GM12872 (cell line): ENCODE data around the gene ENTPD1.

Experiments used
- TF ChIP-seq, protein P1 (sequence below): IDR thresholded peaks from 3 replicates; pipeline ENCODE4 v1.5.1; 2011; ENCODE audit warnings: low read depth, mild to moderate bottlenecking, low read length, moderate library complexity; ENCODE audit not compliant: insufficient read depth

The ENTPD1 gene

GRCh38 chr10:95906677-95907455, 150.9 kb downstream of the ENTPD1 start:
- TF ChIP-seq, protein P1, sequence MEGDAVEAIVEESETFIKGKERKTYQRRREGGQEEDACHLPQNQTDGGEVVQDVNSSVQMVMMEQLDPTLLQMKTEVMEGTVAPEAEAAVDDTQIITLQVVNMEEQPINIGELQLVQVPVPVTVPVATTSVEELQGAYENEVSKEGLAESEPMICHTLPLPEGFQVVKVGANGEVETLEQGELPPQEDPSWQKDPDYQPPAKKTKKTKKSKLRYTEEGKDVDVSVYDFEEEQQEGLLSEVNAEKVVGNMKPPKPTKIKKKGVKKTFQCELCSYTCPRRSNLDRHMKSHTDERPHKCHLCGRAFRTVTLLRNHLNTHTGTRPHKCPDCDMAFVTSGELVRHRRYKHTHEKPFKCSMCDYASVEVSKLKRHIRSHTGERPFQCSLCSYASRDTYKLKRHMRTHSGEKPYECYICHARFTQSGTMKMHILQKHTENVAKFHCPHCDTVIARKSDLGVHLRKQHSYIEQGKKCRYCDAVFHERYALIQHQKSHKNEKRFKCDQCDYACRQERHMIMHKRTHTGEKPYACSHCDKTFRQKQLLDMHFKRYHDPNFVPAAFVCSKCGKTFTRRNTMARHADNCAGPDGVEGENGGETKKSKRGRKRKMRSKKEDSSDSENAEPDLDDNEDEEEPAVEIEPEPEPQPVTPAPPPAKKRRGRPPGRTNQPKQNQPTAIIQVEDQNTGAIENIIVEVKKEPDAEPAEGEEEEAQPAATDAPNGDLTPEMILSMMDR = peak; percentile 41; the same call in 2 of the 3 replicates

DNA sequence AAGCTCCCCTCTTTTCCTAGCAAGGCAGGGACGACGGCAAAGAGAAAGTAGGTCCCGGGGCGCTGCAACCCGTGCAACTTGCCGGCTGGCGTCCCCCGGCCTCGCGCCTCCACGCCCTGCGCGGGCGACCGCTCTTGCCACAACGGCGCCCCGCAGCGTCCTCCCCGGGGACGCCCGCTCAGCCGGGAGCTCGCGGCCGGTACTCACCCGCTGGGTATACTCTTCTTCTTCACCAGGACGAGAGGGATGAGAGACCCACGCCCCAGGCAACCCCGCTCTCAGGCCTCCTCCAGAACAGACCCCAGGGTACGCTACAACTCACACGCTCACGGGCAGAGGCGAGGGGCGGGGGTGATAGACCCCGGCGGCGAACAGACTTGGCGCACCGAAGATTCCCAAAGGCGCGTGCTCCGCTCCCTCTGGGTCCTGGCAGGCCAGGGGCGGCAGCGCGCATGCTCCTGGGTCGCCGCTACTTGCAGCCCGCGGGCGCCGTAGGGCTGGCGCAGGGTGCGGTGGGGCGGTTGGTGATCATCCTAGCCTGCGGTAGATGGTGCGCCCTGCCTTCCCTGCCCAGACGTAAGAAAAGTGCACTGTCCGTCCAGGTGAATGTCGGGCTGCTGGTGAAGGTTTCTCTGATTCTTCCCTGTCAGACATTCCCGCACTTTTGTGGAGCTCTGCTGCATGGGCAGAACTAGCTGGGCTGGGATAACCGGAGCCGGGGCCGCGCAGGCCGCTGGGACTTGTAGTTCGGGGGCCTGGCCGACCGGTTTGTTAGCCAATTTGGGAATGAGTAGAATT, 151.7 kb downstream of the ENTPD1 start, which contains the start of gene CC2D2B:
Gene CC2D2B (plus strand): TSS at position 520 of the 798 bp plus-strand sequence. CDS start 3,349 bp downstream, outside the sequence.
- TF ChIP-seq, protein P1 = peak; percentile 15; the same call in 1 of the 3 replicates

- TF ChIP-seq, protein P1 = no peak
These were observed 152.5 kb downstream of the ENTPD1 start for GRCh38 chr10:95908450-95908849.

DNA sequence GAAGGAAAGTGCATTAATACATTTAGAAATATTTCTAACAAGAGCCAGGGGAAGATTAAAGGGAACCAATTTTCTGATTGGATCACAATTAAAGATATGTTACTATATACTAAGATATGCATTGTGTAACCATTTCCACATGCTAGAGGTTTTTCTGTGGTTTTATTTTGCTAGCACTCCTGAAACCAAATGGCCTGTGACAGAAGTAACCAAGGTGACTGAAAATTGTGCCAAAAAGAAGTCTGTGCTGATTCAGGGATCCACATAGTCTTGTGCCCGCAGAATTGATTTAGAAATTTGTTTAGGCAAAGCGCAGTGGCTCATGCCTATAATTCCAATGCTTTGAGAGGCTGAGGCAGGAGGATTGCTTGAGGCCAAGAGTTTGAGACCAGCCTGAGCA, 153.6 kb downstream of the ENTPD1 start:
- TF ChIP-seq, protein P1 = no peak
